Measurements from ENCODE around the gene OTUB2. TPM values are rescaled to one million over a fixed set of nuclear protein-coding genes. Genes with fewer than 3 reads are reported as not detected.

The OTUB2 gene
- total RNA-seq, 6 donors from 2014 or later = 0.22 to 1.8 (median 1.1) TPM

GRCh38 chr14:94050231-94050880 is 24.2 kb downstream of the OTUB2 start:
- DNase-seq = peak in 1 of 2 donors; percentile 69
- H3K27me3 ChIP-seq = no peaks in the 10 kb centered on the region
- H3K9me3 ChIP-seq = no peaks in the 10 kb centered on the region
- H3K36me3 ChIP-seq = peaks cover 39 to 98% (median 94%) of the 10 kb centered on the region in 4 donors
- 79 to 86% methylated on average over 6 of the region's 6 CpGs for WGBS, 2 donors
- peaks cover 0 to 9% (median 5%) of the 10 kb centered on the region in 4 donors for H3K4me1 ChIP-seq
- TF ChIP-seq POLR2A (IDR thresholded peaks at IDR 0.05) (no peak), POLR2AphosphoS5 (IDR thresholded peaks at IDR 0.05) (no peak)
- TF ChIP-seq, protein P1, sequence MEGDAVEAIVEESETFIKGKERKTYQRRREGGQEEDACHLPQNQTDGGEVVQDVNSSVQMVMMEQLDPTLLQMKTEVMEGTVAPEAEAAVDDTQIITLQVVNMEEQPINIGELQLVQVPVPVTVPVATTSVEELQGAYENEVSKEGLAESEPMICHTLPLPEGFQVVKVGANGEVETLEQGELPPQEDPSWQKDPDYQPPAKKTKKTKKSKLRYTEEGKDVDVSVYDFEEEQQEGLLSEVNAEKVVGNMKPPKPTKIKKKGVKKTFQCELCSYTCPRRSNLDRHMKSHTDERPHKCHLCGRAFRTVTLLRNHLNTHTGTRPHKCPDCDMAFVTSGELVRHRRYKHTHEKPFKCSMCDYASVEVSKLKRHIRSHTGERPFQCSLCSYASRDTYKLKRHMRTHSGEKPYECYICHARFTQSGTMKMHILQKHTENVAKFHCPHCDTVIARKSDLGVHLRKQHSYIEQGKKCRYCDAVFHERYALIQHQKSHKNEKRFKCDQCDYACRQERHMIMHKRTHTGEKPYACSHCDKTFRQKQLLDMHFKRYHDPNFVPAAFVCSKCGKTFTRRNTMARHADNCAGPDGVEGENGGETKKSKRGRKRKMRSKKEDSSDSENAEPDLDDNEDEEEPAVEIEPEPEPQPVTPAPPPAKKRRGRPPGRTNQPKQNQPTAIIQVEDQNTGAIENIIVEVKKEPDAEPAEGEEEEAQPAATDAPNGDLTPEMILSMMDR (IDR thresholded peaks at IDR 0.05) = no peak
- no peak overlapping the region for H3K27ac ChIP-seq
- no peak overlapping the region for H3K4me3 ChIP-seq
- ATAC-seq (ENCODE audit: low FRiP score in 2 of 2) = peak in 1 of 2 donors; percentile 20

DNA sequence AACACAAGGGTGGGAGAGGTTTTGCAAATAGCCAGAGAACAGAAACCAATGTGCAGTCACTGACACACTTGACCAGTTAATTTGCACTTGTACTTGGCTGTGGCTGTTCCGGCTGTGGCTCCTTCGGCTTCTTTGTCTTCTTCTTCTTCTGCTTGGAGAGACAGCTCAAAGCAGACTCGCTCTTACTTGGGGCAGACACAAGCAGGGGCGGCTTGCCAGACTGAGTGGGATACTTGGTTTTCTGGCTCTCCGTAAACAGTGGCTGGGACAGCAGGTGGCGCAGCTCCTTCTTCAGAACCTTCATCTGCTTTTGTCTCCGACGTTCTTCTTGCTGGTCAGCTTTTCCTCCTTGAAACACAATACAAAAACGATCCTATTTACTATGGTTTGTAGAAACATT is 25.0 kb downstream of the OTUB2 start:
- no peak for TF ChIP-seq POLR2AphosphoS5 (IDR thresholded peaks at IDR 0.05)
- TF ChIP-seq, protein P1 (IDR thresholded peaks at IDR 0.05) = peak in 2 of 6 experiments; percentile 7 to 9
- H3K36me3 ChIP-seq = peaks cover 46 to 98% (median 95%) of the 10 kb centered on the region in 4 donors
- H3K4me1 ChIP-seq = peaks cover 0 to 9% (median 5%) of the 10 kb centered on the region in 4 donors
- no peaks in the 10 kb centered on the region for H3K27me3 ChIP-seq
- ATAC-seq (ENCODE audit: low FRiP score in 2 of 2) = no peak
- 65% methylated on average over 9 of the region's 9 CpGs for WGBS, 2 donors
- peak overlapping the region in 1 of 4 donors; percentile 13 for H3K27ac ChIP-seq
- H3K4me3 ChIP-seq = no peak overlapping the region
- DNase-seq = no peak
- no peaks in the 10 kb centered on the region for H3K9me3 ChIP-seq

GRCh38 chr14:94051779-94052178 is 25.6 kb downstream of the OTUB2 start:
- Histone ChIP-seq H3K9me3 (no peaks in the 10 kb centered on the region), H3K36me3 (peaks cover 50 to 100% (median 95%) of the 10 kb centered on the region in 4 donors), H3K27me3 (no peaks in the 10 kb centered on the region), H3K4me1 (peaks cover 0 to 9% (median 5%) of the 10 kb centered on the region in 4 donors), H3K27ac (no peak overlapping the region), H3K4me3 (no peak overlapping the region)
- TF ChIP-seq EP300 (IDR thresholded peaks at IDR 0.05) (no peak), POLR2AphosphoS5 (IDR thresholded peaks at IDR 0.05) (no peak), POLR2A (IDR thresholded peaks at IDR 0.05) (no peak)
- TF ChIP-seq, protein P1 (IDR thresholded peaks at IDR 0.05) = no peak
- WGBS, 2 donors = 82 to 100% methylated on average over 1 to 3 of the region's 3 CpGs
- no peak for ATAC-seq (ENCODE audit: low FRiP score in 2 of 2)
- no peak for DNase-seq

DNA sequence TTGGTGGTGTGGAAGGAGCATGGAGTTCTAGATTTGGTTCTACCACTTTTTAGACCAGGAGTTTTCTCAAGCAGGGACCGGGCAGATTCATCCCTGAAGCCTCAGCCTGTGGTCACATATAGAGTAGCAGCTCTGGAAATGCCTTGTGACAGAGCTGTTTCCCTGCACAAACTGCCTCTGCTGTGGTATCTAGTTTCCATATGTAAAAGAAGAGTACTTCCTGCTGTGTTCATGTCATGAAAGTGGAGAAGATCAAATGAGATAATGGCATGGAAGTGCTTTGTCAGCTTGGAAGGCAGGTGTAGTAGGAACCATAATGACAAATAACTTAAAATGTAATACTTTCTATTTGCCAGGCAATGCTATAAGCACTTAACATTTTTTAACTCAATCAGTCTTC is 26.1 kb downstream of the OTUB2 start:
- Histone ChIP-seq H3K27ac (no peak overlapping the region), H3K4me3 (no peak overlapping the region), H3K9me3 (no peaks in the 10 kb centered on the region), H3K4me1 (peaks cover 0 to 9% (median 5%) of the 10 kb centered on the region in 4 donors), H3K27me3 (no peaks in the 10 kb centered on the region), H3K36me3 (peaks cover 51 to 100% (median 94%) of the 10 kb centered on the region in 4 donors)
- DNase-seq (no peak), ATAC-seq (ENCODE audit: low FRiP score in 2 of 2) (no peak)
- WGBS, 2 donors = 95 to 100% methylated on average over 1 of the region's 1 CpG
- TF ChIP-seq POLR2A (IDR thresholded peaks at IDR 0.05) = no peak
- no peak for TF ChIP-seq POLR2AphosphoS5 (IDR thresholded peaks at IDR 0.05)
- TF ChIP-seq, protein P1 (IDR thresholded peaks at IDR 0.05) = no peak
- no peak for TF ChIP-seq EP300 (IDR thresholded peaks at IDR 0.05)

DNA sequence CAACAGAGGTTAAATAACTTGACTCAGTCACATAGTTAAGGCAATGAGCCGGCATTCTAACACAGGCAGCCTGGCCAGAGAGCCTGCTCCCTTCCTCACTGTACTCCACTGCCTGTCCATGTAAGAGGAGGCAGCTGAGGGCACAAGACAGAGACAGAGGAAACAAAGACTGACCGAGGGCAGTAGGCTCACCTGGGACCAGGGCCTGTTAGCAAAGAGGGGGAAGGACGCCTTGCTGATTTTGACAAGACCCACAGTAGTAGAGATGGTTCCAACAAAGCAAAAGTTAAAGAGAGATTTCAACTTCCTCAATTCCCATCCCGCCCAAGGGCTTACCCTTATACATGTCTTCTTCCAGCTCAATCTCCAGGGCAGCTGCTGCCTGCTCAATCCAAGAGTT is 26.5 kb downstream of the OTUB2 start:
- Histone ChIP-seq H3K9me3 (no peaks in the 10 kb centered on the region), H3K4me1 (peaks cover 3 to 9% (median 5%) of the 10 kb centered on the region in 4 donors), H3K4me3 (no peak overlapping the region), H3K27ac (no peak overlapping the region), H3K36me3 (peaks cover 51 to 100% (median 94%) of the 10 kb centered on the region in 4 donors), H3K27me3 (no peaks in the 10 kb centered on the region)
- WGBS, 2 donors = 87 to 88% methylated on average over 4 of the region's 4 CpGs
- ATAC-seq (ENCODE audit: low FRiP score in 2 of 2) (no peak), DNase-seq (no peak)
- TF ChIP-seq, protein P1 (IDR thresholded peaks at IDR 0.05) = no peak
- TF ChIP-seq EP300 (IDR thresholded peaks at IDR 0.05) (no peak), POLR2AphosphoS5 (IDR thresholded peaks at IDR 0.05) (no peak), POLR2A (IDR thresholded peaks at IDR 0.05) (no peak)
